Renal pelvis (tissue), 12 donors: ENCODE results near the gene GABRR3. TPM values are rescaled to one million over a fixed set of nuclear protein-coding genes. Genes with fewer than 3 reads are reported as not detected.

Experiments used
- DNase-seq: peaks from one replicate; pipeline ENCODE4 v3.0.0-alpha.2; 2013
- long read RNA-seq, 16 experiments: transcript quantifications; one replicate each; lab custom pipeline, GENCODE V29; 2026
- polyA plus RNA-seq, 3 donors: library from polyadenylated mRNA; unstranded; fragments of 120-200 nt; gene quantifications; one replicate each; pipeline ENCODE4 v1.2.1, GENCODE V29; 2013; ENCODE audit not compliant: insufficient read length in 3 of 3

Gene GABRR3
- under 1 TPM in 1 of 3 donors, not detected in 2; 0.06 TPM for polyA plus RNA-seq
- long read RNA-seq, donor 1, result 0 reads
- long read RNA-seq, donor 2, result 0 reads
- long read RNA-seq, donor 3, result 0 reads
- long read RNA-seq, donor 4, result 0 reads
- long read RNA-seq, donor 5, result 0 reads
- long read RNA-seq, donor 6, result 0 reads
- long read RNA-seq, donor 7, result 0 reads
- long read RNA-seq, donor 8, result 0 reads
- long read RNA-seq, donor 9, result 0 reads
- long read RNA-seq, donor 10, result 0 reads
- long read RNA-seq, donor 11, result 0 reads
- long read RNA-seq, donor 12, result 0 reads
- long read RNA-seq, donor 13, result 0 reads
- long read RNA-seq, donor 14, result 0 reads
- long read RNA-seq, donor 15, result 0 reads
- long read RNA-seq, donor 16, result 0 reads

DNA sequence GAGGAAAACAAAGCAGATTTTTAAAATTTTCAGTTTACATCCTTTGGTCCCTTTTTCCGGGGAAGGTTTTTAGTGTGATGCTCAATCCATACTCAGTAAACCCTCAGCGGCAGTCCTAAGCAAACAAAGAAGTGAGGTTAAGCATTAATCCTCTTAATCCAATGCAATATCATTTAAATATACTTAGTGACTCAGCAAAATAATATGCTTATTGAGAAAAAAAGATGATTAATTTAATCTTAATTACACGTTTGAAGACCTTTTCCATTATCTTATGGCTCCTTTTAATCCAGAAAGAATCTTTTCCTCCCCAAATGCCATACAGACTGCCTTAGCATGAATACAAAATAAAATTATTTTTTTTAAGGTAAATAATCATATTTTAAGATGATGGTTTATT lies at the start of gene GABRR3:
GABRR3 (minus strand) TSS at position 108 of the 400 bp plus-strand sequence. CDS start 328 bp downstream, outside the sequence.
- DNase-seq, result no peak

DNA sequence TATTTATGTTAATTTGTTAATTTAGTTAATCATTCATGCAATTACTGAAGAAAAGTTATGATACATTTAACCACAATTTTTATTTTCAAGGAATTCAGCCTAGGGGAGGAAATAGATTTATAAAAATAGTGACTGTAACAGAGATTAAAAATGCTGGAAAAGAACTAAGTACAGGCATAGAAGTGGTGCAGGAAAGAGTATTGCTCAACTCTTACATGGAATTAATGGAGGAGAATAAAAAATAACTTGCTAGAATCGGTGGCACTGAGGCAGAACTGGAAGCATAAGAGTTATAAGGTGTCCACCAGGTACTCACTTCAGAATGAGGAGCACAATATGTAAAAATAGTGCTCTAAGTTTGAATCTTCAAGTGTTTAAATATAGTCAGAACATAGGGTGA lies 38.4 kb upstream of the GABRR3 start:
- no peak for DNase-seq

DNA sequence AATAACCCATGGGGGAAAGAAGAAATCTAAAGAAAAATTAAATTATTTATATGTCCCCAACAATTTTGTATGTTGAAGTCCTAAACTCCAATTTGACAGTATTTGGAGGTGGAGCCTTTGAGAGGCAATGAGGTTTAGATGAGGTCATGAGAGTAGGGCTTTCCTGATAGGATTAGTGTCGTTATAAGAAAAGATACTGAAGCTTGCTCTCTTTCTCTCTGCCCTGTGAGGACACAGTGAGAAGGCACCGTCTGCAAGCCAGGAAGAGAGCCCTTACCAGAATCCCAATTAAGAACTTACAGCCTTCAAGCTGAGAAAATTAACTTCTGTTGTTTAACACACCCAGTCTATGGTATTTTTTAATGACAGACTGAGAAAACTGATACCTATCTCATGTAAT lies 35.7 kb upstream of the GABRR3 start:
- no peak for DNase-seq

DNA sequence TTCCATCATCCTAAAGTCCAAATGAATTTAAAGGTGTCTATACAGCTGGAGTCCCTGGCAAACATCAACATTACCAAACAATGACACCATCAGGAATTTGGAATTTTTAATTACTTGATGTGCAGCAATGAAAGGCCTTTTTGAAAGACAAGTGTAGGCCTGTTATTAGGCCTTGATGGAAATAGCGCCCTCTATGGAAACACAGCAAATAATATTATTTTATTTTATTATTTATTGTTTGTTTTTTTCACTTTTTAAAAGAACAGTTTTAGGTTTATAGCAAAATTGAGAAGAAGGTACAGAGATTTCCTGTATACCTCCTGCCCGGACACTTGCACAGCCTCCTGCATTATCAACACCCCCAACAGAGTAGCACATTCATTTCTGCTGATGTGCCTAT lies 33.7 kb upstream of the GABRR3 start:
- no peak for DNase-seq

GRCh38 chr3:98058244-98058960 lies 23.3 kb upstream of the GABRR3 start:
- DNase-seq, result no peak

GRCh38 chr3:98057631-98058030 lies 22.5 kb upstream of the GABRR3 start:
- DNase-seq, result no peak

DNA sequence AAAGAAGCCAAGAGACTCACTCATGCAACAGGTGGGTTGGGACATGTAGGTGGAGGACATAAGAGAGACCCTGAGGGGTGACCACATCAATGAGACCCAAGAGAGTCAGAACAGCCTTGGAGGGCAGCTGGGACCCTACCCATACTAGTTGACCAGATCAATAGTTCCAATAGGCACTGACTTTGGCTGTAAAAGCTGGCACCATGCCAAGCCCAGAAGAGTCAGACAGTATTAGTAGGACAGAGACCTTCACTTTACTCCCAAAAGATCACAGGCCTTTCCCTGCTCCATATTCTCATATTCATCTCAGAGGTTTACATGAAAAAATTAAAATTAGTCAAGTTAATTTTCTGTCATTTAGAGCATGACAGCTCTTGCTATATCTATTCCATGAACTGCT lies 20.9 kb upstream of the GABRR3 start:
- no peak for DNase-seq

DNA sequence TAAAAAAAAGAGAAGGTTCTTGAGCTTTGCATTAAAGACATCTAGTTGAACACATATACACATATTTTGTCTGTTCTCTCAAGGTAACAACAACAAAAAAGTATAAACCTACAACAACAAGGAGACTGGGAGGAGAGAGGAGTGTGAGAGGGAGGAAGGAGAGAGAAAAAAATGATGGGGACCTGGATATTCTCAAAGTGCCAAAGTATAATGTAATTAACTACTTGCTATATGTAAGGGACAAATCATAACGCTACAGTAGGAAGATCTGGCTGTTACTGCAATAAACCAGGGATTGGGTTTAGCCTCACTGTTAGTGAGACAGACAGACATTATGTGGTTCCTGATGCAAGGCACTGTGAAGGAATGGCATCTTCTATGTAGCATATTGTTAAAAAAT lies 14.2 kb upstream of the GABRR3 start:
- no peak for DNase-seq

- DNase-seq, result no peak
Observed at GRCh38 chr3:98048586-98048985, 13.5 kb upstream of the GABRR3 start.

DNA sequence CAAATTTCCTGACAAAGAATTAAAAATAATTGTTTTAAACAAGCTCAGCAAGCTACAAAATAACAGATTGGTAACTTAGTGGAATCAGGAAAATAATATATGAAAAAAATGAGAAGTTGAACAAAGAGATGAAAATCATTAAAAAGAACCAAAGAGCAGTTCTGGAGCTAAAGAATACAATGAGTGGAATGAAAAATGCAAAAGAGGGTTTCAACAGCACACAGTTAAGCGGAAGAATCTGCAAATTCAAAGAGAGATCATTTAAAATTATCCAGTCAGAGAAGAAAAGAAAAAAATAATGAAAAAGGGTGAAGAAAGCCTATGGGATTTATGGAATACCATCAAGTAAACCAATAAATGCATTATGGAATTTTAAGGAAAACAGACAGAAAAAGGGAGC lies 6.2 kb upstream of the GABRR3 start:
- no peak for DNase-seq

DNA sequence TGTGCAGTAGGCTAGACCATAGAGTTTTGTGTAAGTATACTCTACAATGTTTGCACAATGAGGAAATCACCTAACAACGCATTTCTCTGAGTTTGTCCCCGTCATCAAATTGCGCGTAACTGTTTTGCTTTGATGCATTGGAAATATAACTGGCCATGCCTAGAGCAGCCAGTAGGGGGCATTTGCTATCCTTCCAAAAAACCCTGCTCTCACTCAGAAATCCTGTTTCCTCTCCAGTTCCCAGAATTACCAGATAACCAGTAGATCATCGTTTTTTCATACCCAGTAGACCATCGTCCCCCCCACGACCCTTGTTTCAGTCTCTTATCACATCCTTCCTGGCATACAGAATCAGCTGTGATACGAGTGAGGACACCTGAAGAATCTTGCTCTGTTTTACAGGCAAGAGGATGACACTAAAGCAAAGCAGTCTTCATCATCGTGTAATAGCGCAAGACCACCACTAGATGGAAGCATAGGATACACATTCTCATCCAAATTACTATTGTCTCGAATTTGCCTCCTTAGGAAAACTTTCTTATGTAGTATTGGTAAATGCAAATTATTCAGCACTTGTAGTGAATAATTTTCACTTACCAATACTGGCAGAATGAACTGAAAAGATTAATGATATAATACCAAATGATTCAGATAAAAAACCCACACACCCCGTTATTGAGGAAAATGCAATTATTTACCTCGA lies 4.4 kb upstream of the GABRR3 start:
- peak; percentile 83 for DNase-seq

DNA sequence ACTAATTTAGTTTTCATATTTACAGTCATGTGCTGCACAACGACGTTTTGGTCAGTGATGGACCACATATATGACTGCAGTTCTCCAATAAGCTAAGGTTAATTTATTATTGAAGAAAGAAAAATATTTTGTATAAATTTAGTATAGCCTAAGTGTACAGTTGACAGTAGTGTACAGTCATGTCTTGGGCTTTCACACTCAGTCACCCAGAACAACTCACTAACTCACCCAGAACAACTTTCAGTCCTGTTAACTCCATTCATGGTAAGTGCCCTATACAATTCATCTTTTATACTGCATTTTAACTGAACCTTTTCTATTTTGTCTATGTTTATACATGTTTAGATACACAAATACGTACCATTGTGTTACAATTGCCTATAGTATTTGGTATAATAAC lies 3.8 kb upstream of the GABRR3 start:
- no peak for DNase-seq

- DNase-seq, result no peak
Observed at GRCh38 chr3:98038286-98038685, 3.2 kb upstream of the GABRR3 start.

GRCh38 chr3:98034486-98034885 lies 629 bp downstream of the GABRR3 start:
- no peak for DNase-seq

- DNase-seq, result no peak
Observed at GRCh38 chr3:98034036-98034435, 1.1 kb downstream of the GABRR3 start.

GRCh38 chr3:98032904-98033303 lies 2.2 kb downstream of the GABRR3 start:
- DNase-seq, result no peak

DNA sequence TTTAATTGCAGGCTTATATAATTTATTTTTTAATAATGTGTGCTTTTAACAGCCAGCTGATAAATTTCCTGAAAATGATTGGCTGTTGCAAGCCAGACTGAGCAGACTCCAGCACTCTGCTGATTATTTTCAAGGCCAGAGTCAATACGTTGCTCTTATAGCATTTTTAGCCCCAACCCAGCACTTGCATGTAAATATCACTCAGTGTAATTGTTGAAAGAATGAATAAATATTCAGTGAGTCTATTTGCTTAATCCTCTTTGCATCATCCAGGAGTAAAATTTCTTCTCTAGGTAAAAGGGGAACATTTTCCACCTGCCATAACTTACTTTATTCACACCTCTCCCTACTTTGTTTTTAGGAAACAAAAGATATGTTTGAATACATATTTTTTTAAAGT lies 2.9 kb downstream of the GABRR3 start:
- DNase-seq, result no peak

GRCh38 chr3:98029083-98029482 lies 6.0 kb downstream of the GABRR3 start:
- no peak for DNase-seq

DNA sequence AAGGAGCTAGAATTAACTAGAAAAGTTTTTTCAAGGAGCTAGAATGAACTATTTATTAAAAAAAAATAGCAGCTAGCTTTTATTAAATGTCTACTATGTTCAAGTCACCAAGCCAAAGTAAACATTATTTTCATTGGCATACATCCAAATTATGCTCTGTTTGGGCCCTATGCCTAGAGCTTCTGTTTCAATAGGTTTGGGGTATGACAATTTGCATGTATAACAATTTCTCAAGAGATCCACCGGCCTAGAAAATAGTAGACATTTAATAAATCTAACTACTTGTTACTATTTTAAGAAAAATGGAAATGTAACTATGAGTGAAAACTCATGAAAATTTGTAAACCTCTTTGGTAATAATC lies 8.0 kb downstream of the GABRR3 start:
- DNase-seq, result no peak

- no peak for DNase-seq
Observed at GRCh38 chr3:98026425-98027084, 8.6 kb downstream of the GABRR3 start.

DNA sequence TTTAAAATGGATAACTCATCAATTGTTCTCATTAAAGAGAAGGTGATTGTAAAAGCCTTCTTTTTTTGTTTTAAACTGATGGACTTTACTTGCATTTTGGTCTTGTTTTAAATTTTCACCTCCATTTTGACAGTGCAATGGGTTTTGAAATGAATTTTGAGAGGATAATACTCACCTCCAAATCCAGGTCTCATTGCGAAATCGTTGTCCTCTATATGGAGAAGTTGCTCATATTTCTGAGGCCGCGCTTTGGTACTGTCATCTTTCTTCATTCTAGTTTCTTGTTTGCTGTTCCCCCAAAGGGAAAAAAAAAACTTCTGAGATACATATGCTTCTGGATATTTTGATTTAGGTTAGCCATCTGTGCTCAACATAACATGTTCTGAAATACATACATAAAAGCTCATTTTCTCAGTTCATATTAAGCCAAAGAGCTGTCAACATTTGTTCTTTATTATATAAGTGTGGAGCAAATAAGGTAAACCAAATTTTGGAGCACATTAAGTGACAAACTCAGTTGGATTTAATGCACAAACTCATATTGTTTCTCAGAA lies 9.6 kb downstream of the GABRR3 start:
- DNase-seq, result no peak
